Measurements from ENCODE around the gene SDK1. TPM values are rescaled to one million over a fixed set of nuclear protein-coding genes. Genes with fewer than 3 reads are reported as not detected.

Gene SDK1
- total and polyA plus RNA-seq, 2 experiments from 2014 or later, result 4.1 to 16.5 TPM

DNA sequence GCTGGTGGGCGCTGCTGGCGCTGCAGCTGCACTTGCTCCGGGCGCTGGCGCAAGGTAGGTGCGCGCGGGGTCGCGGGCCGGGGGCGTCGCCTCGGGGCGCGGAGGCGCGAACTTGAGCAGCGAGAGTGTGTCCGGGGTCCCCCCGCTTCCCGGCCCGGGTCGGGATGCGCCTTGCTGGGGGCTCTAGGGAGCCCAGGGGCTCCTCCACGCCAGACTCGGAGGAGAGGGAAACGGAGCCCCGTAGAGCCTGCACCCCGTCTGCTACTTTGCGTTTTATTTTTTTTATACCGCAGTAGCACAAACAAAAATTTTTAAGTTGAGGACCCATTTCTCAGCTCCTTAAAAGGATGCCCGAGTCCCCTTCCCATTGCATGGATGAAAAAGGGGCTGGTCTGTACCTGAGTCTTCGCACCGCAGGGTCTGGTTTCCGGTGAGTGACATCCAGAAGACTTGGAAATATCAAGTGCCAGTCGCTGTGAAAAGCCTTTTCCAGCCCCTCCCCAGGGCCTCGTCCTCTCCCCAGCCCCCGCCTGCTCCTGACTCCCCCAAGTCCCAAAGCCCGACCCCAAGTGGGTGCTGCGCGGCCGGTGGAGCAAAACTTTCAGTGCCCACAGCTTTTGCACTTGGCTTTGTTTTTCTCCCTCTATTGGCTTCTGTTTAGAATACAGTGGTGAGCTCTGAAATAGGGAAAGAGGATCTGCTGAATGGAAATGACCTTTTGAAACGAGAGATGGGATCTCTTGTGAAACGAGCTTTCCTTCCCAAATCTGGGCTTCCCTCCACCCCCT, 973 bp downstream of the SDK1 start:
- H3K9me3 ChIP-seq (ENCODE audit: low read depth), result no peaks in the 10 kb centered on the region
- H3K27ac ChIP-seq, result no peak overlapping the region
- peak; percentile 28 to 72 for DNase-seq (ENCODE audit: low read depth in 1 of 2, low spot score in 1 of 2)
- peak overlapping the region; percentile 61 for H3K4me3 ChIP-seq
- H3K27me3 ChIP-seq, result peaks cover 14% of the 10 kb centered on the region
- H3K36me3 ChIP-seq, result no peaks in the 10 kb centered on the region
- peak; percentile 29 for TF ChIP-seq CTCF (IDR thresholded peaks at IDR 0.05; ENCODE audit: low read depth, low read length)
- H3K4me1 ChIP-seq (ENCODE audit: low read depth), result no peaks in the 10 kb centered on the region

GRCh38 chr7:3302681-3303320, 1.7 kb downstream of the SDK1 start:
- peak overlapping the region; percentile 61 for H3K4me3 ChIP-seq

GRCh38 chr7:3304131-3304530, 3.1 kb downstream of the SDK1 start:
- Histone ChIP-seq H3K36me3 (no peaks in the 10 kb centered on the region), H3K4me3 (no peak overlapping the region), H3K27me3 (peaks cover 14% of the 10 kb centered on the region), H3K9me3 (ENCODE audit: low read depth) (no peaks in the 10 kb centered on the region), H3K27ac (no peak overlapping the region), H3K4me1 (ENCODE audit: low read depth) (no peaks in the 10 kb centered on the region)
- TF ChIP-seq CTCF (IDR thresholded peaks at IDR 0.05; ENCODE audit: low read depth, low read length), result no peak
- no peak for DNase-seq (ENCODE audit: low read depth in 1 of 2, low spot score in 1 of 2)

More at GRCh38 chr7:3302681-3303320, 1.7 kb downstream of the SDK1 start:
- no peak for DNase-seq (ENCODE audit: low read depth in 1 of 2, low spot score in 1 of 2)
- Histone ChIP-seq H3K4me1 (ENCODE audit: low read depth) (no peaks in the 10 kb centered on the region), H3K27ac (no peak overlapping the region), H3K9me3 (ENCODE audit: low read depth) (no peaks in the 10 kb centered on the region), H3K27me3 (peaks cover 14% of the 10 kb centered on the region), H3K36me3 (no peaks in the 10 kb centered on the region)
- no peak for TF ChIP-seq CTCF (IDR thresholded peaks at IDR 0.05; ENCODE audit: low read depth, low read length)

DNA sequence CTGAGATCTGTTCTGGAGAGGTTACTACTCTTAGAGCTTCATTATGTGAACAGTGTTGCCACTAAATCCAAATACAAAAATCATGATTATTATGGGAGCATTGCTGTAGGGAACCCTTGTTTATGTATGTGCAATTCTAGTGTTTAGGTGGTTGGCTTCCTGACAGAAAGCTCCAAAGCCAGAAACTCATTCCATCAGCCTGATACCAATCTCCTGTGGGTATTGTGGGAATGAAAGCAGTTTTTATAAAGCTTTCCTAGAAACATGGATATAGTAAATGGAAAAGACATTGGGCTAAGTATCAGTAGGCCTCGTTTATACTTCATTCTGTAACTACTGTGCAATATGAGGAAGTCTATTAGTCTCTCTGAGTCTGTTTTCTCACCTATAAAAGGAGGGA, 6.4 kb downstream of the SDK1 start:
- H3K4me3 ChIP-seq, result no peak overlapping the region
- H3K4me1 ChIP-seq (ENCODE audit: low read depth), result no peaks in the 10 kb centered on the region
- DNase-seq (ENCODE audit: low read depth in 1 of 2, low spot score in 1 of 2), result no peak
- peaks cover 4% of the 10 kb centered on the region for H3K27me3 ChIP-seq
- no peak overlapping the region for H3K27ac ChIP-seq
- H3K36me3 ChIP-seq, result no peaks in the 10 kb centered on the region
- no peaks in the 10 kb centered on the region for H3K9me3 ChIP-seq (ENCODE audit: low read depth)
- TF ChIP-seq CTCF (IDR thresholded peaks at IDR 0.05; ENCODE audit: low read depth, low read length), result no peak

DNA sequence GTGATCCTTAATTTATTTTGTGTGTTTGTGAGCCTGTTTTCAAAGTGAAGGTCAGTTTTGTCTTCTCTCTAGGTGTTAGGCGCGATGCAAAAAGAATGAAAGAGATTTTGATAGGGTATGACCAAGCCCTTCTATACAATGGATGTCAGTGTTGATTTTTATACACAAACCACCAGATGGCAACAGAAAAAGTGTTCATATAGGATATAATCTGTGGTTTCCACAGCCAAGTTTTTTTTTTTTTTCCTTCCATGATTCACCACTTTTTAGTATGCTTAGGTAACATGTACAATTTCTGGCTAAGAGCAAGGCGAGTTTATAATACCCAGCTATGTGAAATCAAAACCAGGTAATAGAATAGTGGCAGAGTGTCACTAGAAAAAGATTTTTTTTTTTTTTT, 8.1 kb downstream of the SDK1 start:
- Histone ChIP-seq H3K4me3 (no peak overlapping the region), H3K27ac (no peak overlapping the region), H3K27me3 (no peaks in the 10 kb centered on the region), H3K9me3 (ENCODE audit: low read depth) (no peaks in the 10 kb centered on the region), H3K36me3 (no peaks in the 10 kb centered on the region), H3K4me1 (ENCODE audit: low read depth) (no peaks in the 10 kb centered on the region)
- TF ChIP-seq CTCF (IDR thresholded peaks at IDR 0.05; ENCODE audit: low read depth, low read length), result no peak
- DNase-seq (ENCODE audit: low read depth in 1 of 2, low spot score in 1 of 2), result peak in 1 of 2 donors; percentile 8
